Measurements from ENCODE around the gene SAMD3. TPM values are rescaled to one million over a fixed set of nuclear protein-coding genes. Genes with fewer than 3 reads are reported as not detected.

Gene SAMD3
- total and polyA plus RNA-seq, 2 of the 8 experiments (the other 6 are each of a cell fraction or from before 2014, with no cell fraction given): 1.8 to 1.9 TPM

DNA sequence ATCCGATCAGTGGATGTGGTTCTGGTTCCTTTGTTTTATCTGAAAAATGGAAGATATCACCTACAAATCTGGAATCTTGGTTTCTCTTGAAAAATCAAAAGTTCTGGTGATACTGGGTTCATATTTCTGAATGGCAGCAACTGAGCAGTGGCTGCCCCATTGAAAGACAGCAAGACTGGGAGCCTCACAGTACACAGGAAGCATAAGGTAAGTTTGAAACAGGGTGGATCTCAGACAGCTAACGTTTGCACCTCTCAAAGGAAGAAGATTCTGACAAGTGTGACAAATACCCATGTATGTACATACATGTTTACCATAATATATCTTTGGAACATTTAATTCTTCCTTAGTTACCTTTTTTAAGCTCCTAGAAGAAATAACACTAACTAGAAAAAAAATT lies at the start of gene SAMD3 (continued):
- TF ChIP-seq, protein P1, sequence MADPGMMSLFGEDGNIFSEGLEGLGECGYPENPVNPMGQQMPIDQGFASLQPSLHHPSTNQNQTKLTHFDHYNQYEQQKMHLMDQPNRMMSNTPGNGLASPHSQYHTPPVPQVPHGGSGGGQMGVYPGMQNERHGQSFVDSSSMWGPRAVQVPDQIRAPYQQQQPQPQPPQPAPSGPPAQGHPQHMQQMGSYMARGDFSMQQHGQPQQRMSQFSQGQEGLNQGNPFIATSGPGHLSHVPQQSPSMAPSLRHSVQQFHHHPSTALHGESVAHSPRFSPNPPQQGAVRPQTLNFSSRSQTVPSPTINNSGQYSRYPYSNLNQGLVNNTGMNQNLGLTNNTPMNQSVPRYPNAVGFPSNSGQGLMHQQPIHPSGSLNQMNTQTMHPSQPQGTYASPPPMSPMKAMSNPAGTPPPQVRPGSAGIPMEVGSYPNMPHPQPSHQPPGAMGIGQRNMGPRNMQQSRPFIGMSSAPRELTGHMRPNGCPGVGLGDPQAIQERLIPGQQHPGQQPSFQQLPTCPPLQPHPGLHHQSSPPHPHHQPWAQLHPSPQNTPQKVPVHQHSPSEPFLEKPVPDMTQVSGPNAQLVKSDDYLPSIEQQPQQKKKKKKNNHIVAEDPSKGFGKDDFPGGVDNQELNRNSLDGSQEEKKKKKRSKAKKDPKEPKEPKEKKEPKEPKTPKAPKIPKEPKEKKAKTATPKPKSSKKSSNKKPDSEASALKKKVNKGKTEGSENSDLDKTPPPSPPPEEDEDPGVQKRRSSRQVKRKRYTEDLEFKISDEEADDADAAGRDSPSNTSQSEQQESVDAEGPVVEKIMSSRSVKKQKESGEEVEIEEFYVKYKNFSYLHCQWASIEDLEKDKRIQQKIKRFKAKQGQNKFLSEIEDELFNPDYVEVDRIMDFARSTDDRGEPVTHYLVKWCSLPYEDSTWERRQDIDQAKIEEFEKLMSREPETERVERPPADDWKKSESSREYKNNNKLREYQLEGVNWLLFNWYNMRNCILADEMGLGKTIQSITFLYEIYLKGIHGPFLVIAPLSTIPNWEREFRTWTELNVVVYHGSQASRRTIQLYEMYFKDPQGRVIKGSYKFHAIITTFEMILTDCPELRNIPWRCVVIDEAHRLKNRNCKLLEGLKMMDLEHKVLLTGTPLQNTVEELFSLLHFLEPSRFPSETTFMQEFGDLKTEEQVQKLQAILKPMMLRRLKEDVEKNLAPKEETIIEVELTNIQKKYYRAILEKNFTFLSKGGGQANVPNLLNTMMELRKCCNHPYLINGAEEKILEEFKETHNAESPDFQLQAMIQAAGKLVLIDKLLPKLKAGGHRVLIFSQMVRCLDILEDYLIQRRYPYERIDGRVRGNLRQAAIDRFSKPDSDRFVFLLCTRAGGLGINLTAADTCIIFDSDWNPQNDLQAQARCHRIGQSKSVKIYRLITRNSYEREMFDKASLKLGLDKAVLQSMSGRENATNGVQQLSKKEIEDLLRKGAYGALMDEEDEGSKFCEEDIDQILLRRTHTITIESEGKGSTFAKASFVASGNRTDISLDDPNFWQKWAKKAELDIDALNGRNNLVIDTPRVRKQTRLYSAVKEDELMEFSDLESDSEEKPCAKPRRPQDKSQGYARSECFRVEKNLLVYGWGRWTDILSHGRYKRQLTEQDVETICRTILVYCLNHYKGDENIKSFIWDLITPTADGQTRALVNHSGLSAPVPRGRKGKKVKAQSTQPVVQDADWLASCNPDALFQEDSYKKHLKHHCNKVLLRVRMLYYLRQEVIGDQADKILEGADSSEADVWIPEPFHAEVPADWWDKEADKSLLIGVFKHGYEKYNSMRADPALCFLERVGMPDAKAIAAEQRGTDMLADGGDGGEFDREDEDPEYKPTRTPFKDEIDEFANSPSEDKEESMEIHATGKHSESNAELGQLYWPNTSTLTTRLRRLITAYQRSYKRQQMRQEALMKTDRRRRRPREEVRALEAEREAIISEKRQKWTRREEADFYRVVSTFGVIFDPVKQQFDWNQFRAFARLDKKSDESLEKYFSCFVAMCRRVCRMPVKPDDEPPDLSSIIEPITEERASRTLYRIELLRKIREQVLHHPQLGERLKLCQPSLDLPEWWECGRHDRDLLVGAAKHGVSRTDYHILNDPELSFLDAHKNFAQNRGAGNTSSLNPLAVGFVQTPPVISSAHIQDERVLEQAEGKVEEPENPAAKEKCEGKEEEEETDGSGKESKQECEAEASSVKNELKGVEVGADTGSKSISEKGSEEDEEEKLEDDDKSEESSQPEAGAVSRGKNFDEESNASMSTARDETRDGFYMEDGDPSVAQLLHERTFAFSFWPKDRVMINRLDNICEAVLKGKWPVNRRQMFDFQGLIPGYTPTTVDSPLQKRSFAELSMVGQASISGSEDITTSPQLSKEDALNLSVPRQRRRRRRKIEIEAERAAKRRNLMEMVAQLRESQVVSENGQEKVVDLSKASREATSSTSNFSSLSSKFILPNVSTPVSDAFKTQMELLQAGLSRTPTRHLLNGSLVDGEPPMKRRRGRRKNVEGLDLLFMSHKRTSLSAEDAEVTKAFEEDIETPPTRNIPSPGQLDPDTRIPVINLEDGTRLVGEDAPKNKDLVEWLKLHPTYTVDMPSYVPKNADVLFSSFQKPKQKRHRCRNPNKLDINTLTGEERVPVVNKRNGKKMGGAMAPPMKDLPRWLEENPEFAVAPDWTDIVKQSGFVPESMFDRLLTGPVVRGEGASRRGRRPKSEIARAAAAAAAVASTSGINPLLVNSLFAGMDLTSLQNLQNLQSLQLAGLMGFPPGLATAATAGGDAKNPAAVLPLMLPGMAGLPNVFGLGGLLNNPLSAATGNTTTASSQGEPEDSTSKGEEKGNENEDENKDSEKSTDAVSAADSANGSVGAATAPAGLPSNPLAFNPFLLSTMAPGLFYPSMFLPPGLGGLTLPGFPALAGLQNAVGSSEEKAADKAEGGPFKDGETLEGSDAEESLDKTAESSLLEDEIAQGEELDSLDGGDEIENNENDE (IDR thresholded peaks at IDR 0.05; ENCODE audit: insufficient replicate concordance, low read length): no peak
- no peak for TF ChIP-seq HDAC2 (IDR thresholded peaks at IDR 0.05; ENCODE audit: borderline replicate concordance in 1 of 2, low read depth in 2 of 2, low read length in 2 of 2)
- TF ChIP-seq CHD1 (IDR thresholded peaks at IDR 0.05; ENCODE audit: low read depth, low read length): no peak
- TF ChIP-seq, protein P2, sequence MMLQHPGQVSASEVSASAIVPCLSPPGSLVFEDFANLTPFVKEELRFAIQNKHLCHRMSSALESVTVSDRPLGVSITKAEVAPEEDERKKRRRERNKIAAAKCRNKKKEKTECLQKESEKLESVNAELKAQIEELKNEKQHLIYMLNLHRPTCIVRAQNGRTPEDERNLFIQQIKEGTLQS (IDR thresholded peaks at IDR 0.05; ENCODE audit: insufficient read depth, low read depth, low read length): no peak
- no peak for TF ChIP-seq SUZ12 (IDR thresholded peaks at IDR 0.05; ENCODE audit: low read length)
- no peak for TF ChIP-seq EGR1 (IDR thresholded peaks at IDR 0.05; ENCODE audit: borderline replicate concordance, low read depth, low read length)
- TF ChIP-seq TBP (IDR thresholded peaks at IDR 0.05; ENCODE audit: low read depth, low read length): no peak
- no peak for TF ChIP-seq CBX8 (IDR thresholded peaks at IDR 0.05; ENCODE audit: borderline replicate concordance, low read depth, low read length)

Data from H1 (cell line).